Measurements from ENCODE around the gene C12orf57. TPM values are rescaled to one million over a fixed set of nuclear protein-coding genes. Genes with fewer than 3 reads are reported as not detected.

Gene C12orf57
- polyA plus RNA-seq, 1 donor (not counting 4 experiments of a cell fraction or from before 2014, with no cell fraction given): 137 TPM

DNA sequence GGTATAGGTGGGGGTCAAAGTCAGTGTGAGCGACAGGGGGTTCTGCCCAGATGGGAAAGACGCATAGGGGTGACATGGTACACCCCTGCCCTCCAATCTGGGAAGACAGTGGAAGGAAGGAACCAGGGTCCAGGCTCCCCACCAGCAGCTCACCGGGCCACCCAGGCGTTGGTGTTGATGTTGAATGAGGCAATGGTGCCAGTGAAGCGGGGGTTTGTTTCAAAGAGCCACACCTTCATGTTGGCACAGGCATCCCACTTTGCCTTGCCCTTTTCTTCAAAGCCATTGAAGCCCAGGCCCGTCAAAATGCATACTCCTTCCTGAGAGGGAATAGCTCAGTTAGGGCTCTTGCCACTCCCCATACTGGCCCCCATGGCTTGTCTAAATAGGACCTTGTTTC, 34.4 kb downstream of the C12orf57 start:
- Histone ChIP-seq H3K9me1 (ENCODE audit: control insufficient read depth, extremely low read depth, insufficient read depth, low read length) (no peaks in the 10 kb centered on the region), H3K27me3 (ENCODE audit: control insufficient read depth, extremely low read depth, insufficient read depth, low read length) (no peaks in the 10 kb centered on the region), H3K9me3 (ENCODE audit: control insufficient read depth, low read depth, low read length) (no peaks in the 10 kb centered on the region), H3K4me2 (ENCODE audit: control insufficient read depth, extremely low read depth, insufficient read depth, low read depth, low read length) (no peak overlapping the region), H3K4me3 (ENCODE audit: control insufficient read depth in 2 of 3, extremely low read depth in 1 of 3, insufficient read depth in 2 of 3, low read depth in 1 of 3, low read length in 3 of 3) (no peak overlapping the region), H3K27ac (ENCODE audit: control insufficient read depth, insufficient read depth, low read length) (peak overlapping the region; percentile 62), H3K9ac (ENCODE audit: control insufficient read depth, extremely low read depth, insufficient read depth, low read length) (no peak overlapping the region), H4K20me1 (ENCODE audit: control insufficient read depth, extremely low read depth, insufficient read depth, low read length) (peaks cover 3% of the 10 kb centered on the region), H3K4me1 (ENCODE audit: control insufficient read depth, extremely low read depth, insufficient read depth, low read length) (peaks cover 21% of the 10 kb centered on the region), H3K36me3 (ENCODE audit: control insufficient read depth in 2 of 2, extremely low read depth in 1 of 2, insufficient read depth in 2 of 2, low read length in 2 of 2) (peaks cover 36 to 71% of the 10 kb centered on the region in 2 experiments), H2AFZ (ENCODE audit: control insufficient read depth, low read length) (no peak overlapping the region), H3K79me2 (ENCODE audit: control insufficient read depth, insufficient read depth, low read length) (peaks cover 9% of the 10 kb centered on the region)
- dilution Hi-C loops (cut with MboI; ENCODE audit: extremely low pct_ligation_motif_present, low sequenced_read_pairs): no loop called here
- FAIRE-seq (no peak), DNase-seq (ENCODE audit: low read depth, low spot score) (no peak)
- TF ChIP-seq, protein P1, sequence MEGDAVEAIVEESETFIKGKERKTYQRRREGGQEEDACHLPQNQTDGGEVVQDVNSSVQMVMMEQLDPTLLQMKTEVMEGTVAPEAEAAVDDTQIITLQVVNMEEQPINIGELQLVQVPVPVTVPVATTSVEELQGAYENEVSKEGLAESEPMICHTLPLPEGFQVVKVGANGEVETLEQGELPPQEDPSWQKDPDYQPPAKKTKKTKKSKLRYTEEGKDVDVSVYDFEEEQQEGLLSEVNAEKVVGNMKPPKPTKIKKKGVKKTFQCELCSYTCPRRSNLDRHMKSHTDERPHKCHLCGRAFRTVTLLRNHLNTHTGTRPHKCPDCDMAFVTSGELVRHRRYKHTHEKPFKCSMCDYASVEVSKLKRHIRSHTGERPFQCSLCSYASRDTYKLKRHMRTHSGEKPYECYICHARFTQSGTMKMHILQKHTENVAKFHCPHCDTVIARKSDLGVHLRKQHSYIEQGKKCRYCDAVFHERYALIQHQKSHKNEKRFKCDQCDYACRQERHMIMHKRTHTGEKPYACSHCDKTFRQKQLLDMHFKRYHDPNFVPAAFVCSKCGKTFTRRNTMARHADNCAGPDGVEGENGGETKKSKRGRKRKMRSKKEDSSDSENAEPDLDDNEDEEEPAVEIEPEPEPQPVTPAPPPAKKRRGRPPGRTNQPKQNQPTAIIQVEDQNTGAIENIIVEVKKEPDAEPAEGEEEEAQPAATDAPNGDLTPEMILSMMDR (optimal IDR thresholded peaks at IDR 0.05 in 1 of 3, IDR thresholded peaks at IDR 0.05 in 1 of 3, conservative IDR thresholded peaks at IDR 0.05 in 1 of 3; ENCODE audit: extremely low read depth in 1 of 3, insufficient read depth in 2 of 3, low read length in 3 of 3): no peak
- no peak for TF ChIP-seq EZH2 (IDR thresholded peaks at IDR 0.05; ENCODE audit: low read length)

DNA sequence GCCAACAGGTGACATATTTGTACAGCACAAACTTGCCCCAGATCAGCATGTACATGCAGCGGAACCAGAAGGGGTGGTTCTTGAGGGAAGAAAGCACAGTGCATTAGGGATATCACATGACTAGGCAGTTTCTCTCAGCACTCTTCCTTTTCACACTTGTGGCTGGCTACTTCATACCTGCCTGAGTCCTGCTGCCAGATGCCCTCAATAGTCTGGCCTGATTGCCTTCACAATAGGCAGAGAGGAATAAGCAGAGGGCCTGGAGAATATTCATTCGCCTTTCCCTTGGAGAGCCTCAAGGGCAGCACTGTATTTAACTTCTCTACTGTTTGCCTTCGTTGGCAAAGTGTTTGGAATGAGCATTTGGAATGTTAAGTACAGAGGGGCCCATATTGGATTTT, 34.8 kb downstream of the C12orf57 start:
- Histone ChIP-seq H3K36me3 (ENCODE audit: control insufficient read depth in 2 of 2, extremely low read depth in 1 of 2, insufficient read depth in 2 of 2, low read length in 2 of 2) (peaks cover 36 to 70% of the 10 kb centered on the region in 2 experiments), H3K27me3 (ENCODE audit: control insufficient read depth, extremely low read depth, insufficient read depth, low read length) (no peaks in the 10 kb centered on the region), H3K4me1 (ENCODE audit: control insufficient read depth, extremely low read depth, insufficient read depth, low read length) (peaks cover 21% of the 10 kb centered on the region), H3K9ac (ENCODE audit: control insufficient read depth, extremely low read depth, insufficient read depth, low read length) (peak overlapping the region; percentile 14), H3K4me3 (ENCODE audit: control insufficient read depth in 2 of 3, extremely low read depth in 1 of 3, insufficient read depth in 2 of 3, low read depth in 1 of 3, low read length in 3 of 3) (no peak overlapping the region), H4K20me1 (ENCODE audit: control insufficient read depth, extremely low read depth, insufficient read depth, low read length) (peaks cover 3% of the 10 kb centered on the region), H3K79me2 (ENCODE audit: control insufficient read depth, insufficient read depth, low read length) (peaks cover 7% of the 10 kb centered on the region), H3K4me2 (ENCODE audit: control insufficient read depth, extremely low read depth, insufficient read depth, low read depth, low read length) (no peak overlapping the region), H3K27ac (ENCODE audit: control insufficient read depth, insufficient read depth, low read length) (peak overlapping the region; percentile 62), H3K9me3 (ENCODE audit: control insufficient read depth, low read depth, low read length) (no peaks in the 10 kb centered on the region), H3K9me1 (ENCODE audit: control insufficient read depth, extremely low read depth, insufficient read depth, low read length) (no peaks in the 10 kb centered on the region), H2AFZ (ENCODE audit: control insufficient read depth, low read length) (no peak overlapping the region)
- FAIRE-seq (peak; percentile 78), DNase-seq (ENCODE audit: low read depth, low spot score) (no peak)
- dilution Hi-C loops (cut with MboI; ENCODE audit: extremely low pct_ligation_motif_present, low sequenced_read_pairs): no loop called here
- TF ChIP-seq, protein P1 (optimal IDR thresholded peaks at IDR 0.05 in 1 of 3, IDR thresholded peaks at IDR 0.05 in 1 of 3, conservative IDR thresholded peaks at IDR 0.05 in 1 of 3; ENCODE audit: extremely low read depth in 1 of 3, insufficient read depth in 2 of 3, low read length in 3 of 3): no peak
- TF ChIP-seq EZH2 (IDR thresholded peaks at IDR 0.05; ENCODE audit: low read length): no peak
